HFF-Myc (cell line): ENCODE data around the gene BRINP3.

Source experiments
- DNase-seq: peaks from one replicate; pipeline ENCODE4 v3.0.0-alpha.2; 2011; ENCODE audit warnings: low read depth; ENCODE audit errors: extremely low read depth
- H3K4me3 ChIP-seq: replicated peaks from 2 replicates; pipeline ENCODE4 v1.5.1; 2011; ENCODE audit warnings: low read depth, mild to moderate bottlenecking, control low read depth, low read length
- TF ChIP-seq, protein P1 (sequence below): IDR thresholded peaks from 2 replicates; pipeline ENCODE4 v1.5.1; 2012; ENCODE audit warnings: mild to moderate bottlenecking, low read depth, low read length, control low read depth; ENCODE audit errors: missing control alignments

Gene BRINP3

DNA sequence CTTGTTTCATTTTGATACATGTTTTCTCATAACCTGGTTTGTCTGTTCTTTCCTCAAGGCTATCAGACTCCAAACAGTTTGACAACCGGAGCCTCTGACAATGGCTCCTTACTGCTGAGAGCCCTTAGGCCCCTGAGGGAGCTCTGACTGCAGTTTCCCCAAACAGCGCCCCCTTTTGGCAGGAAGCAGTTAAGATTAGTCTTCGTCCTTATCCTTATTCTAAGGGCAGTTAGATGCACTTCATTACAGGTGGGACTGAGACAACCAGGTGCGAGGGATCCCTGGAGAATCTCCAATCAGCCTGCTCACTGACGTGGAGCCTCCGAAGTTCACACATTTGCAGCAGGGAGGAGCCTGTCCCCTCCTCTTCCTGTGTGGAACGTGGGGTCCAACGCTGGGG, 393.1 kb downstream of the BRINP3 start:
- no peak overlapping the region for H3K4me3 ChIP-seq
- DNase-seq: no peak
- TF ChIP-seq, protein P1, sequence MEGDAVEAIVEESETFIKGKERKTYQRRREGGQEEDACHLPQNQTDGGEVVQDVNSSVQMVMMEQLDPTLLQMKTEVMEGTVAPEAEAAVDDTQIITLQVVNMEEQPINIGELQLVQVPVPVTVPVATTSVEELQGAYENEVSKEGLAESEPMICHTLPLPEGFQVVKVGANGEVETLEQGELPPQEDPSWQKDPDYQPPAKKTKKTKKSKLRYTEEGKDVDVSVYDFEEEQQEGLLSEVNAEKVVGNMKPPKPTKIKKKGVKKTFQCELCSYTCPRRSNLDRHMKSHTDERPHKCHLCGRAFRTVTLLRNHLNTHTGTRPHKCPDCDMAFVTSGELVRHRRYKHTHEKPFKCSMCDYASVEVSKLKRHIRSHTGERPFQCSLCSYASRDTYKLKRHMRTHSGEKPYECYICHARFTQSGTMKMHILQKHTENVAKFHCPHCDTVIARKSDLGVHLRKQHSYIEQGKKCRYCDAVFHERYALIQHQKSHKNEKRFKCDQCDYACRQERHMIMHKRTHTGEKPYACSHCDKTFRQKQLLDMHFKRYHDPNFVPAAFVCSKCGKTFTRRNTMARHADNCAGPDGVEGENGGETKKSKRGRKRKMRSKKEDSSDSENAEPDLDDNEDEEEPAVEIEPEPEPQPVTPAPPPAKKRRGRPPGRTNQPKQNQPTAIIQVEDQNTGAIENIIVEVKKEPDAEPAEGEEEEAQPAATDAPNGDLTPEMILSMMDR: peak; percentile 18

GRCh38 chr1:190068304-190068703, 409.4 kb downstream of the BRINP3 start:
- TF ChIP-seq, protein P1: no peak
- H3K4me3 ChIP-seq: no peak overlapping the region
- no peak for DNase-seq

DNA sequence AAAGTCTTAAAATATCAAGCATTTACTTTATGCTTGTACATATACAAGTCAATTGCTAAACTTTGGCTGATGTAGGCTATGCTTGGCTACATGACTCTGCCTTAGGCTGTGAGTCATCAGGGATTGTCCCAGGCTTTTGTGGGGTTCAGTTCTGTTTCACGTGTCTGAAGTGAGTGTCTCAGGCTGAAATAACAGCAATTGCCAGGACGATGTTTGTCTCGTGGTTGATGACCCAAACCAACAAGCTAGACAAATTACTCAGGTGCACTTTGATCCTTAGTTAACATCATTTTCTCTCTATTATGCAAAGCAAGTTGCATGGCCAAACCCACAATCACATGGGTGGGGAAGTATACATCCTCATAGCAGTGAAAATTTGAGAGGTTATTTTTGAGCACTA, 410.1 kb downstream of the BRINP3 start:
- DNase-seq: no peak

GRCh38 chr1:190066011-190066410, 411.7 kb downstream of the BRINP3 start:
- TF ChIP-seq, protein P1: no peak
- no peak for DNase-seq
- H3K4me3 ChIP-seq: no peak overlapping the region

More for the DNA sequence above, 410.1 kb downstream of the BRINP3 start:
- H3K4me3 ChIP-seq: no peak overlapping the region
- TF ChIP-seq, protein P1: no peak

DNA sequence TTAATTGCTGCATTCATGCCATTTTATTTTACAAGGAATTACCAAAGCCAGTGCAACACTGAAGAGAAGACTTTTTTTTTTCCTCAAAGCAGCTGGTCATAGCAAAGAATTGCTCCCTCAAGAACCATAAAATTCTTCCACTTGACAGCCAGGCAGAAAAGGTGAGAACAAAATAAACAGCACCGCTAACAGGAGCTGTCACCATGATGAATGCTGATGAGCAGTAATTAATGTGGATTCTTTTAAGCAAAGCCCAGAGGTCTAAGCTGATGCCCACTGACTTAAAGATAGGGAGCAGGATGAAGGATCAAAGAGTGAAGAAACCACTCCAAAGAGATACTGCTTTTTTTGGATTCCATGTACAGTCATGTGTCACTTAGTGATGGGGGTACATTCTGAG, 428.4 kb downstream of the BRINP3 start:
- DNase-seq: no peak
- H3K4me3 ChIP-seq: no peak overlapping the region
- TF ChIP-seq, protein P1: no peak
